ENCODE measurements around the gene SLU7. TPM values are rescaled to one million over a fixed set of nuclear protein-coding genes. Genes with fewer than 3 reads are reported as not detected.

Gene SLU7
- total RNA-seq, 1 experiment from 2014 or later: 43.6 TPM

DNA sequence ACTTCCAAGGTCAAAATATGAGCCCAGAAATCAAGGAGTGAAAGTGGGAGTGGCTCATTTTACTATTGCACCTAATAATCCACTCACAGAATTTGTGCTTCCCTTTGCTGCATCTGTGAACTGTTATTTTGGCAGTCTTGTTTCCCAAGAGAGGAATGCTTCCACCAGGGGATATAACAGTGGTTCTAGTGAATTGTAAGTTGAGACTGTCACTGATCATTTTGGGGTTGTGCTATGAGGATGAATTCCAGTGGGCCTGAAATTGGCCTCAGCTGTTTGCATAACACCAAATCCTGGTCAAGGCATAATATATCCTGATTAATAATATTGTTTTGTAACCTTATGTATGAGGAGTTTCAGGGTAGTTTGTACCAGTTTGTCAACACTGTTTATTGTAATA is 33.4 kb downstream of the SLU7 start:
- no peak overlapping the region for H3K4me2 ChIP-seq (ENCODE audit: low read length)
- DNase-seq (ENCODE audit: low read depth, low spot score): no peak
- no peak overlapping the region for H3K4me3 ChIP-seq (replicated peaks in 1 of 2; ENCODE audit: low read depth in 1 of 2, low read length in 2 of 2)
- no peaks in the 10 kb centered on the region for H3K36me3 ChIP-seq (ENCODE audit: control insufficient read depth in 1 of 2, insufficient read depth in 2 of 2, low read length in 2 of 2)
- ATAC-seq: no peak
- H3K9me3 ChIP-seq (ENCODE audit: control insufficient read depth in 1 of 2, insufficient read depth in 1 of 2, low read depth in 1 of 2, low read length in 2 of 2): no peaks in the 10 kb centered on the region; a peak in 1 of 4 replicates
- intact Hi-C loops (cut with micrococcal nuclease): no loop called here
- H3K79me2 ChIP-seq (ENCODE audit: insufficient read depth, low read length): no peaks in the 10 kb centered on the region
- no peaks in the 10 kb centered on the region for H3K4me1 ChIP-seq (ENCODE audit: control insufficient read depth in 1 of 2, insufficient read depth in 2 of 2, low read length in 2 of 2)
- TF ChIP-seq EGR1 (IDR thresholded peaks at IDR 0.05; ENCODE audit: low read depth): no peak
- TF ChIP-seq, protein P1, sequence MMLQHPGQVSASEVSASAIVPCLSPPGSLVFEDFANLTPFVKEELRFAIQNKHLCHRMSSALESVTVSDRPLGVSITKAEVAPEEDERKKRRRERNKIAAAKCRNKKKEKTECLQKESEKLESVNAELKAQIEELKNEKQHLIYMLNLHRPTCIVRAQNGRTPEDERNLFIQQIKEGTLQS (IDR thresholded peaks at IDR 0.05): no peak
- TF ChIP-seq POLR2AphosphoS5 (IDR thresholded peaks at IDR 0.05; ENCODE audit: low read depth, low read length): no peak
- TF ChIP-seq CEBPB (IDR thresholded peaks at IDR 0.05; ENCODE audit: low read depth): no peak
- TF ChIP-seq CBX3 (IDR thresholded peaks at IDR 0.05; ENCODE audit: low read depth): no peak
- no peak overlapping the region for H3K9ac ChIP-seq (ENCODE audit: low read length)
- ChIA-PET CTCF (no interaction called here), POLR2A (no interaction called here), RAD21 (ENCODE audit: low non-redundant PET in 1 of 2, low total read pairs in 2 of 2, uncharacterized antibody in 2 of 2, unreplicated experiment in 2 of 2) (no interaction called here)
- no TSS peak for BruUV-seq (replicated peaks)
- H4K20me1 ChIP-seq (ENCODE audit: insufficient read depth): no peaks in the 10 kb centered on the region
- no peak overlapping the region for H2AFZ ChIP-seq (ENCODE audit: low read depth, low read length, poor library complexity, severe bottlenecking)
- no peaks in the 10 kb centered on the region for H3K9me2 ChIP-seq (ENCODE audit: insufficient read depth)
- H3K27ac ChIP-seq (ENCODE audit: low read depth, low read length): no peak overlapping the region
- H3K27me3 ChIP-seq (ENCODE audit: insufficient read depth, low read length): peaks cover 5% of the 10 kb centered on the region; the same call in 1 of the 2 replicates

DNA sequence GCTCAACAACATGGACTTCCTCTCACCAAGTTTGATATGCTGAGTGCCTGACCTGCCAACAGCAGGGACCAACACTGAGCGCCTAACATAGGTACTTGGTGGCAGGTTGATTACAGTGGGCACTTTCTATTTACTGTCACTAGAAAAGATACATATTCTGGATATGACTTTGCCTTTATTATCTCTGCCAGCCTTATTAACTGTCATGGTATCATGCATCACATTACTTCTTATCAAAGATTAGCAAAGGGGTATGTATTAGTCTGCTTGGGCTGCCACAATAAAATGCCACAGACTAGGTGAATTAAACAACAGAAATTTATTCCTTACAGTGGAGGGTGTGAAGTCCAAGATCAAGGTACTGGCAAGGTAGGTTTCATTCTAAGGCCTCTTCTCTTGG is 34.2 kb downstream of the SLU7 start:
- intact Hi-C loops (cut with micrococcal nuclease): no loop called here
- H3K36me3 ChIP-seq (ENCODE audit: control insufficient read depth in 1 of 2, insufficient read depth in 2 of 2, low read length in 2 of 2): no peaks in the 10 kb centered on the region
- H3K4me1 ChIP-seq (ENCODE audit: control insufficient read depth in 1 of 2, insufficient read depth in 2 of 2, low read length in 2 of 2): no peaks in the 10 kb centered on the region
- ATAC-seq: no peak
- no peak for DNase-seq (ENCODE audit: low read depth, low spot score)
- no peaks in the 10 kb centered on the region for H4K20me1 ChIP-seq (ENCODE audit: insufficient read depth)
- no TSS peak for BruUV-seq (replicated peaks)
- H3K27ac ChIP-seq (ENCODE audit: low read depth, low read length): no peak overlapping the region
- H3K9me3 ChIP-seq (ENCODE audit: control insufficient read depth in 1 of 2, insufficient read depth in 1 of 2, low read depth in 1 of 2, low read length in 2 of 2): no peaks in the 10 kb centered on the region; a peak in 1 of 4 replicates
- POLR2A ChIA-PET: interaction anchor here (0.7 kb wide), 1 partner anchor 17 kb away, joined by 3 read pairs; no protein-coding TSS in a partner anchor
- no peaks in the 10 kb centered on the region for H3K79me2 ChIP-seq (ENCODE audit: insufficient read depth, low read length)
- H2AFZ ChIP-seq (ENCODE audit: low read depth, low read length, poor library complexity, severe bottlenecking): no peak overlapping the region
- no peak overlapping the region for H3K4me3 ChIP-seq (replicated peaks in 1 of 2; ENCODE audit: low read depth in 1 of 2, low read length in 2 of 2)
- RAD21 ChIA-PET (ENCODE audit: low non-redundant PET in 1 of 2, low total read pairs in 2 of 2, uncharacterized antibody in 2 of 2, unreplicated experiment in 2 of 2): no interaction called here
- CTCF ChIA-PET: no interaction called here
- H3K4me2 ChIP-seq (ENCODE audit: low read length): no peak overlapping the region
- peaks cover 5% of the 10 kb centered on the region; the same call in 1 of the 2 replicates for H3K27me3 ChIP-seq (ENCODE audit: insufficient read depth, low read length)
- no peaks in the 10 kb centered on the region for H3K9me2 ChIP-seq (ENCODE audit: insufficient read depth)
- H3K9ac ChIP-seq (ENCODE audit: low read length): no peak overlapping the region
- no peak for TF ChIP-seq JUND (IDR thresholded peaks at IDR 0.05)
- no peak for TF ChIP-seq POLR2A (IDR thresholded peaks at IDR 0.05; ENCODE audit: borderline replicate concordance, extremely low read depth, insufficient read depth, insufficient read length)
- TF ChIP-seq, protein P1 (IDR thresholded peaks at IDR 0.05): no peak
- TF ChIP-seq ELF1 (IDR thresholded peaks at IDR 0.05; ENCODE audit: borderline replicate concordance, low read depth): no peak
- TF ChIP-seq, protein P2, sequence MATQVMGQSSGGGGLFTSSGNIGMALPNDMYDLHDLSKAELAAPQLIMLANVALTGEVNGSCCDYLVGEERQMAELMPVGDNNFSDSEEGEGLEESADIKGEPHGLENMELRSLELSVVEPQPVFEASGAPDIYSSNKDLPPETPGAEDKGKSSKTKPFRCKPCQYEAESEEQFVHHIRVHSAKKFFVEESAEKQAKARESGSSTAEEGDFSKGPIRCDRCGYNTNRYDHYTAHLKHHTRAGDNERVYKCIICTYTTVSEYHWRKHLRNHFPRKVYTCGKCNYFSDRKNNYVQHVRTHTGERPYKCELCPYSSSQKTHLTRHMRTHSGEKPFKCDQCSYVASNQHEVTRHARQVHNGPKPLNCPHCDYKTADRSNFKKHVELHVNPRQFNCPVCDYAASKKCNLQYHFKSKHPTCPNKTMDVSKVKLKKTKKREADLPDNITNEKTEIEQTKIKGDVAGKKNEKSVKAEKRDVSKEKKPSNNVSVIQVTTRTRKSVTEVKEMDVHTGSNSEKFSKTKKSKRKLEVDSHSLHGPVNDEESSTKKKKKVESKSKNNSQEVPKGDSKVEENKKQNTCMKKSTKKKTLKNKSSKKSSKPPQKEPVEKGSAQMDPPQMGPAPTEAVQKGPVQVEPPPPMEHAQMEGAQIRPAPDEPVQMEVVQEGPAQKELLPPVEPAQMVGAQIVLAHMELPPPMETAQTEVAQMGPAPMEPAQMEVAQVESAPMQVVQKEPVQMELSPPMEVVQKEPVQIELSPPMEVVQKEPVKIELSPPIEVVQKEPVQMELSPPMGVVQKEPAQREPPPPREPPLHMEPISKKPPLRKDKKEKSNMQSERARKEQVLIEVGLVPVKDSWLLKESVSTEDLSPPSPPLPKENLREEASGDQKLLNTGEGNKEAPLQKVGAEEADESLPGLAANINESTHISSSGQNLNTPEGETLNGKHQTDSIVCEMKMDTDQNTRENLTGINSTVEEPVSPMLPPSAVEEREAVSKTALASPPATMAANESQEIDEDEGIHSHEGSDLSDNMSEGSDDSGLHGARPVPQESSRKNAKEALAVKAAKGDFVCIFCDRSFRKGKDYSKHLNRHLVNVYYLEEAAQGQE (IDR thresholded peaks at IDR 0.05; ENCODE audit: low read depth): no peak
- no peak for TF ChIP-seq ZFX (IDR thresholded peaks at IDR 0.05)
- TF ChIP-seq ZNF274 (IDR thresholded peaks at IDR 0.05; ENCODE audit: low read depth, low read length): no peak
- no peak for TF ChIP-seq SP1 (IDR thresholded peaks at IDR 0.05; ENCODE audit: low read depth)
- TF ChIP-seq EZH2phosphoT487 (IDR thresholded peaks at IDR 0.05; ENCODE audit: borderline replicate concordance): no peak
- TF ChIP-seq, protein P3, sequence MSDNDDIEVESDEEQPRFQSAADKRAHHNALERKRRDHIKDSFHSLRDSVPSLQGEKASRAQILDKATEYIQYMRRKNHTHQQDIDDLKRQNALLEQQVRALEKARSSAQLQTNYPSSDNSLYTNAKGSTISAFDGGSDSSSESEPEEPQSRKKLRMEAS (IDR thresholded peaks at IDR 0.05): no peak
- TF ChIP-seq SIN3A (IDR thresholded peaks at IDR 0.05; ENCODE audit: low read depth): no peak
- TF ChIP-seq, protein P4, sequence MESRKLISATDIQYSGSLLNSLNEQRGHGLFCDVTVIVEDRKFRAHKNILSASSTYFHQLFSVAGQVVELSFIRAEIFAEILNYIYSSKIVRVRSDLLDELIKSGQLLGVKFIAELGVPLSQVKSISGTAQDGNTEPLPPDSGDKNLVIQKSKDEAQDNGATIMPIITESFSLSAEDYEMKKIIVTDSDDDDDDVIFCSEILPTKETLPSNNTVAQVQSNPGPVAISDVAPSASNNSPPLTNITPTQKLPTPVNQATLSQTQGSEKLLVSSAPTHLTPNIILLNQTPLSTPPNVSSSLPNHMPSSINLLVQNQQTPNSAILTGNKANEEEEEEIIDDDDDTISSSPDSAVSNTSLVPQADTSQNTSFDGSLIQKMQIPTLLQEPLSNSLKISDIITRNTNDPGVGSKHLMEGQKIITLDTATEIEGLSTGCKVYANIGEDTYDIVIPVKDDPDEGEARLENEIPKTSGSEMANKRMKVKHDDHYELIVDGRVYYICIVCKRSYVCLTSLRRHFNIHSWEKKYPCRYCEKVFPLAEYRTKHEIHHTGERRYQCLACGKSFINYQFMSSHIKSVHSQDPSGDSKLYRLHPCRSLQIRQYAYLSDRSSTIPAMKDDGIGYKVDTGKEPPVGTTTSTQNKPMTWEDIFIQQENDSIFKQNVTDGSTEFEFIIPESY (IDR thresholded peaks at IDR 0.05; ENCODE audit: extremely low read depth, insufficient replicate concordance, low read length): no peak
